ENCODE results near the gene ENPP1.
A peak's percentile ranks its signal among the peaks of the same experiment; 100 is the strongest.

DNA sequence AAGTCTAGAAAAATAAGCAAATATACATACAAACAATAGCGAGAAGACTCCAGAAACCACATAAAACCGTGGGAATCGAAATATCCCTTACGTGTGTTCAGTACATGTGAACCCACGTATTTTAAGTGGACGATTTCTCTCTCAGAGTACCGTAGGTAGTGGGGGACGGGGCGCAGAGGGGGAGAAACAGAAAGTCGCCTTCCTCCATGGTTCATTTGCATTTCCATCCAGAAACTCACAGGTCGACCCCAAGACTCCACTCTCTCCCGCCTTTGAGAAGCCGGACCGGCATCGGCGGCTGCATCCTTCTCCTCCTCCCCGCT is 538 bp upstream of the ENPP1 start:
- TF ChIP-seq, protein P1, sequence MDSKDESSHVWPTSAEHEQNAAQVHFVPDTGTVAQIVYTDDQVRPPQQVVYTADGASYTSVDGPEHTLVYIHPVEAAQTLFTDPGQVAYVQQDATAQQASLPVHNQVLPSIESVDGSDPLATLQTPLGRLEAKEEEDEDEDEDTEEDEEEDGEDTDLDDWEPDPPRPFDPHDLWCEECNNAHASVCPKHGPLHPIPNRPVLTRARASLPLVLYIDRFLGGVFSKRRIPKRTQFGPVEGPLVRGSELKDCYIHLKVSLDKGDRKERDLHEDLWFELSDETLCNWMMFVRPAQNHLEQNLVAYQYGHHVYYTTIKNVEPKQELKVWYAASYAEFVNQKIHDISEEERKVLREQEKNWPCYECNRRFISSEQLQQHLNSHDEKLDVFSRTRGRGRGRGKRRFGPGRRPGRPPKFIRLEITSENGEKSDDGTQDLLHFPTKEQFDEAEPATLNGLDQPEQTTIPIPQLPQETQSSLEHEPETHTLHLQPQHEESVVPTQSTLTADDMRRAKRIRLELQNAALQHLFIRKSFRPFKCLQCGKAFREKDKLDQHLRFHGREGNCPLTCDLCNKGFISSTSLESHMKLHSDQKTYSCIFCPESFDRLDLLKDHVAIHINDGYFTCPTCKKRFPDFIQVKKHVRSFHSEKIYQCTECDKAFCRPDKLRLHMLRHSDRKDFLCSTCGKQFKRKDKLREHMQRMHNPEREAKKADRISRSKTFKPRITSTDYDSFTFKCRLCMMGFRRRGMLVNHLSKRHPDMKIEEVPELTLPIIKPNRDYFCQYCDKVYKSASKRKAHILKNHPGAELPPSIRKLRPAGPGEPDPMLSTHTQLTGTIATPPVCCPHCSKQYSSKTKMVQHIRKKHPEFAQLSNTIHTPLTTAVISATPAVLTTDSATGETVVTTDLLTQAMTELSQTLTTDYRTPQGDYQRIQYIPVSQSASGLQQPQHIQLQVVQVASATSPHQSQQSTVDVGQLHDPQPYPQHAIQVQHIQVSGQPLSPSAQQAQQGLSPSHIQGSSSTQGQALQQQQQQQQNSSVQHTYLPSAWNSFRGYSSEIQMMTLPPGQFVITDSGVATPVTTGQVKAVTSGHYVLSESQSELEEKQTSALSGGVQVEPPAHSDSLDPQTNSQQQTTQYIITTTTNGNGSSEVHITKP (tag by site-specific recombination; IDR thresholded peaks at IDR 0.05) = peak; percentile 33
- TF ChIP-seq TRIM28 (IDR thresholded peaks at IDR 0.05; ENCODE audit: borderline replicate concordance, low read length) (no peak), ZNF768 (tag by site-specific recombination; IDR thresholded peaks at IDR 0.05) (no peak)
- TF ChIP-seq, protein P2, sequence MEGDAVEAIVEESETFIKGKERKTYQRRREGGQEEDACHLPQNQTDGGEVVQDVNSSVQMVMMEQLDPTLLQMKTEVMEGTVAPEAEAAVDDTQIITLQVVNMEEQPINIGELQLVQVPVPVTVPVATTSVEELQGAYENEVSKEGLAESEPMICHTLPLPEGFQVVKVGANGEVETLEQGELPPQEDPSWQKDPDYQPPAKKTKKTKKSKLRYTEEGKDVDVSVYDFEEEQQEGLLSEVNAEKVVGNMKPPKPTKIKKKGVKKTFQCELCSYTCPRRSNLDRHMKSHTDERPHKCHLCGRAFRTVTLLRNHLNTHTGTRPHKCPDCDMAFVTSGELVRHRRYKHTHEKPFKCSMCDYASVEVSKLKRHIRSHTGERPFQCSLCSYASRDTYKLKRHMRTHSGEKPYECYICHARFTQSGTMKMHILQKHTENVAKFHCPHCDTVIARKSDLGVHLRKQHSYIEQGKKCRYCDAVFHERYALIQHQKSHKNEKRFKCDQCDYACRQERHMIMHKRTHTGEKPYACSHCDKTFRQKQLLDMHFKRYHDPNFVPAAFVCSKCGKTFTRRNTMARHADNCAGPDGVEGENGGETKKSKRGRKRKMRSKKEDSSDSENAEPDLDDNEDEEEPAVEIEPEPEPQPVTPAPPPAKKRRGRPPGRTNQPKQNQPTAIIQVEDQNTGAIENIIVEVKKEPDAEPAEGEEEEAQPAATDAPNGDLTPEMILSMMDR (tag by site-specific recombination; IDR thresholded peaks at IDR 0.05) = peak; percentile 78; the same call in 1 of the 2 replicates

Data from HEK293 (cell line).